ENCODE measurements around the gene GNB3. TPM values are rescaled to one million over a fixed set of nuclear protein-coding genes. Genes with fewer than 3 reads are reported as not detected.

GNB3 gene
- total RNA-seq, 1 experiment from 2014 or later, result 8.7 TPM

GRCh38 chr12:6826734-6827436, 13.8 kb upstream of the GNB3 start:
- Histone ChIP-seq H3K9me3 (ENCODE audit: control insufficient read depth in 1 of 2, insufficient read depth in 1 of 2, low read depth in 1 of 2, low read length in 2 of 2) (no peaks in the 10 kb centered on the region), H3K9me2 (ENCODE audit: insufficient read depth) (no peaks in the 10 kb centered on the region), H3K27me3 (ENCODE audit: insufficient read depth, low read length) (peaks cover 6% of the 10 kb centered on the region; the same call in 1 of the 2 replicates), H3K27ac (ENCODE audit: low read depth, low read length) (peak overlapping the region; percentile 78), H3K4me3 (replicated peaks in 1 of 2; ENCODE audit: low read depth in 1 of 2, low read length in 2 of 2) (peak overlapping the region; percentile 54 to 95), H3K79me2 (ENCODE audit: insufficient read depth, low read length) (peaks cover 31% of the 10 kb centered on the region), H4K20me1 (ENCODE audit: insufficient read depth) (no peaks in the 10 kb centered on the region), H3K9ac (ENCODE audit: low read length) (peak overlapping the region; percentile 66), H2AFZ (ENCODE audit: low read depth, low read length, poor library complexity, severe bottlenecking) (no peak overlapping the region), H3K4me1 (ENCODE audit: control insufficient read depth in 1 of 2, insufficient read depth in 2 of 2, low read length in 2 of 2) (peaks cover 17 to 41% of the 10 kb centered on the region in 2 experiments), H3K4me2 (ENCODE audit: low read length) (peak overlapping the region; percentile 91), H3K36me3 (ENCODE audit: control insufficient read depth in 1 of 2, insufficient read depth in 2 of 2, low read length in 2 of 2) (peaks cover 5 to 12% of the 10 kb centered on the region in 2 experiments; a peak in 2 of 4 replicates)
- no peak for ATAC-seq
- intact Hi-C loops (cut with micrococcal nuclease), result no loop called here
- DNase-seq (ENCODE audit: low read depth, low spot score), result no peak
- CTCF ChIA-PET, result interaction anchor here (0.9 to 2.4 kb wide), 3 partner anchors 61 to 74 kb away, joined by 3 to 11 read pairs (median 3); partner anchors contain the start of genes MLF2 and PTMS
- POLR2A ChIA-PET, result interaction anchor here (1.0 to 1.4 kb wide), 2 partner anchors 61 to 137 kb away, joined by 3 to 4 read pairs; partner anchors contain the start of genes PTMS and ZNF384
- BruUV-seq (replicated peaks), result no TSS peak
- RAD21 ChIA-PET (ENCODE audit: low non-redundant PET in 1 of 2, low total read pairs in 2 of 2, uncharacterized antibody in 2 of 2, unreplicated experiment in 2 of 2), result no interaction called here
- TF ChIP-seq ZFX (IDR thresholded peaks at IDR 0.05) (peak; percentile 16; the same call in 1 of the 2 replicates), SP1 (IDR thresholded peaks at IDR 0.05; ENCODE audit: low read depth) (no peak)

DNA sequence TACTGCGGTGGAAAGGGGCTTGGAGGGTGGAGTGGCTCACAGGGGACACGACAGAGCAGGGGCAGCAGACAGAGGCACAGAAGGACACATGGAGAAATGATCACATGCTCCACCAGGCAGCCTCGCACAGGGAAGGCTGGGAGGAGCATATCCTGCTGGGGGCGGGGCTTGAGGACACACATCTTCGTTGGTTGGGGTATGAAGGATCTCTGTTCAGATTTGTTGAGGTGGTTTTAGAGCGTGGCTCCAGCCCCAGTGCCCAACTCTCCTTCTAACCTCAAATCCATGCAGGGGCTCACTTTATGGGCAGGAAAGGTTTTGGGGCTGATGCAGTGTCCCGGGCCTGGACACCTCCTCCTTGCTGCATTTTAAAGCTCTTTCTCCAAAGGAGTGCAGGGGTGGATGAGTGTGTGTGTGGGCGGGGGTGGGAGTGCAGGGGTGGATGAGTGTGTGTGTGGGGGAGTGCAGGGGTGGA, 13.3 kb upstream of the GNB3 start:
- Histone ChIP-seq H3K79me2 (ENCODE audit: insufficient read depth, low read length) (peaks cover 31% of the 10 kb centered on the region), H3K9me3 (ENCODE audit: control insufficient read depth in 1 of 2, insufficient read depth in 1 of 2, low read depth in 1 of 2, low read length in 2 of 2) (no peaks in the 10 kb centered on the region), H3K9ac (ENCODE audit: low read length) (peak overlapping the region; percentile 66), H3K4me3 (replicated peaks in 1 of 2; ENCODE audit: low read depth in 1 of 2, low read length in 2 of 2) (peak overlapping the region; percentile 54 to 95), H3K27me3 (ENCODE audit: insufficient read depth, low read length) (peaks cover 1% of the 10 kb centered on the region; the same call in 1 of the 2 replicates), H3K27ac (ENCODE audit: low read depth, low read length) (peak overlapping the region; percentile 78), H3K4me2 (ENCODE audit: low read length) (peak overlapping the region; percentile 91), H2AFZ (ENCODE audit: low read depth, low read length, poor library complexity, severe bottlenecking) (no peak overlapping the region), H3K9me2 (ENCODE audit: insufficient read depth) (no peaks in the 10 kb centered on the region), H3K4me1 (ENCODE audit: control insufficient read depth in 1 of 2, insufficient read depth in 2 of 2, low read length in 2 of 2) (peaks cover 12 to 35% of the 10 kb centered on the region in 2 experiments), H3K36me3 (ENCODE audit: control insufficient read depth in 1 of 2, insufficient read depth in 2 of 2, low read length in 2 of 2) (peaks cover 5 to 17% of the 10 kb centered on the region in 2 experiments; a peak in 2 of 4 replicates), H4K20me1 (ENCODE audit: insufficient read depth) (no peaks in the 10 kb centered on the region)
- DNase-seq (ENCODE audit: low read depth, low spot score) (peak; percentile 69), ATAC-seq (peak; percentile 66)
- intact Hi-C loops (cut with micrococcal nuclease), result no loop called here
- TF ChIP-seq POLR2AphosphoS5 (IDR thresholded peaks at IDR 0.05; ENCODE audit: low read depth, low read length), result peak; percentile 85
- no peak for TF ChIP-seq SIN3A (IDR thresholded peaks at IDR 0.05; ENCODE audit: low read depth)
- peak; percentile 81 for TF ChIP-seq POLR2A (IDR thresholded peaks at IDR 0.05; ENCODE audit: borderline replicate concordance, extremely low read depth, insufficient read depth, insufficient read length)
- TF ChIP-seq TCF7L2 (IDR thresholded peaks at IDR 0.05; ENCODE audit: borderline replicate concordance, extremely low read depth, insufficient read depth, insufficient read length), result no peak
- TF ChIP-seq, protein P1, sequence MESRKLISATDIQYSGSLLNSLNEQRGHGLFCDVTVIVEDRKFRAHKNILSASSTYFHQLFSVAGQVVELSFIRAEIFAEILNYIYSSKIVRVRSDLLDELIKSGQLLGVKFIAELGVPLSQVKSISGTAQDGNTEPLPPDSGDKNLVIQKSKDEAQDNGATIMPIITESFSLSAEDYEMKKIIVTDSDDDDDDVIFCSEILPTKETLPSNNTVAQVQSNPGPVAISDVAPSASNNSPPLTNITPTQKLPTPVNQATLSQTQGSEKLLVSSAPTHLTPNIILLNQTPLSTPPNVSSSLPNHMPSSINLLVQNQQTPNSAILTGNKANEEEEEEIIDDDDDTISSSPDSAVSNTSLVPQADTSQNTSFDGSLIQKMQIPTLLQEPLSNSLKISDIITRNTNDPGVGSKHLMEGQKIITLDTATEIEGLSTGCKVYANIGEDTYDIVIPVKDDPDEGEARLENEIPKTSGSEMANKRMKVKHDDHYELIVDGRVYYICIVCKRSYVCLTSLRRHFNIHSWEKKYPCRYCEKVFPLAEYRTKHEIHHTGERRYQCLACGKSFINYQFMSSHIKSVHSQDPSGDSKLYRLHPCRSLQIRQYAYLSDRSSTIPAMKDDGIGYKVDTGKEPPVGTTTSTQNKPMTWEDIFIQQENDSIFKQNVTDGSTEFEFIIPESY (IDR thresholded peaks at IDR 0.05; ENCODE audit: extremely low read depth, insufficient replicate concordance, low read length), result no peak
- RAD21 ChIA-PET (ENCODE audit: low non-redundant PET in 1 of 2, low total read pairs in 2 of 2, uncharacterized antibody in 2 of 2, unreplicated experiment in 2 of 2), result no interaction called here
- BruUV-seq (replicated peaks), result TSS peak; percentile 40
- POLR2A ChIA-PET, result interaction anchor here (1.0 to 3.6 kb wide), 3 partner anchors 41 to 138 kb away, joined by 3 to 11 read pairs (median 4); partner anchors contain the start of genes PTMS and ZNF384
- CTCF ChIA-PET, result interaction anchor here (1.4 to 2.7 kb wide), 3 partner anchors 24 to 74 kb away, joined by 3 to 11 read pairs (median 8); partner anchors contain the start of genes CDCA3, MLF2, PTMS and USP5

Data from HCT116 (cell line).